HCT116 (cell line): Measurements from ENCODE around the gene RAB3GAP1. TPM values are rescaled to one million over a fixed set of nuclear protein-coding genes. Genes with fewer than 3 reads are reported as not detected.

Experiments
- ATAC-seq: fragments of 200-7000 bp; cut with Tn5 transposase; 2 replicates; pipeline ENCODE4 v1.9.1; 2020; ENCODE audit warnings: mild to moderate bottlenecking, moderate library complexity
- BruUV-seq: library from RNA; stranded (reverse); fragments of 400-500 nt; replicated peaks from 2 replicates; lab custom pipeline; 2021; lab: Mats Ljungman, UMichigan
- CTCF ChIA-PET: fragments of 300-600 bp; sonication (Branson Sonifier 250); formaldehyde crosslinking; loops from one replicate; lab custom pipeline; 2021; ENCODE audit warnings: antibody characterized with exemption; lab: Charles Lee
- POLR2A ChIA-PET: fragments of 300-600, 350-600 bp; sonication (Branson Sonifier 250); formaldehyde crosslinking; loops from one replicate; lab custom pipeline; 2021; ENCODE audit warnings: antibody characterized with exemption; lab: Charles Lee
- RAD21 ChIA-PET, 2 experiments: fragments of 300-600 bp; sonication (Branson Sonifier 250); formaldehyde crosslinking; loops; one replicate each; lab custom pipeline; 2023; ENCODE audit warnings: low total read pairs in 2 of 2; ENCODE audit not compliant: uncharacterized antibody in 2 of 2, unreplicated experiment in 2 of 2, low non-redundant PET in 1 of 2; lab: Charles Lee
- DNase-seq: peaks from one replicate; pipeline ENCODE4 v3.0.0-alpha.2; 2010; ENCODE audit warnings: low read depth, low spot score
- H2AFZ ChIP-seq: fragments of 200-600 bp; shearing (Covaris generic), sonication (generic); 2 replicates; pipeline ENCODE4 v1.6.1; 2017; ENCODE audit warnings: low read depth, mixed run types, mixed read lengths, antibody characterized with exemption, low read length; ENCODE audit not compliant: poor library complexity, severe bottlenecking
- H3K27ac ChIP-seq: 2 replicates; pipeline ENCODE4 v1.5.1; 2012; ENCODE audit warnings: low read depth, low read length
- H3K27me3 ChIP-seq: fragments of 200-600 bp; sonication (generic); 2 replicates; pipeline ENCODE4 v1.6.1; 2016; ENCODE audit warnings: mixed run types, low read length, mixed read lengths; ENCODE audit not compliant: insufficient read depth
- H3K36me3 ChIP-seq, 2 experiments: fragments of 200-500 bp in 1 of 2; fragments of 200-600 bp in 1 of 2; sonication (Bioruptor generic) in 1 of 2; sonication (generic) in 1 of 2; 2 replicates each; pipeline versions ENCODE4 v1.5.1 to v1.6.1; 2014 to 2016; ENCODE audit warnings: low read length in 2 of 2, inconsistent platforms in 1 of 2, mixed read lengths in 1 of 2, mixed run types in 1 of 2; ENCODE audit not compliant: insufficient read depth in 2 of 2, control insufficient read depth in 1 of 2
- H3K4me1 ChIP-seq, 2 experiments: fragments of 200-600 bp in 1 of 2; sonication (generic) in 1 of 2; 2 replicates each; pipeline versions ENCODE4 v1.5.1 to v1.6.1; 2012 to 2017; ENCODE audit warnings: low read length in 2 of 2, inconsistent platforms in 1 of 2, mild to moderate bottlenecking in 1 of 2, mixed read lengths in 1 of 2, mixed run types in 1 of 2, moderate library complexity in 1 of 2; ENCODE audit not compliant: insufficient read depth in 2 of 2, control insufficient read depth in 1 of 2
- H3K4me2 ChIP-seq: fragments of 200-600 bp; sonication (generic); 2 replicates; pipeline ENCODE4 v1.6.1; 2017; ENCODE audit warnings: mixed run types, low read length, mixed read lengths
- H3K4me3 ChIP-seq, 2 experiments: fragments of 200-600 bp in 1 of 2; sonication (generic) in 1 of 2; replicated peaks in 1 of 2; 2 replicates each; pipeline ENCODE4 v1.5.1; 2011 to 2016; ENCODE audit warnings: low read length in 2 of 2, control low read depth in 1 of 2, low read depth in 1 of 2, mild to moderate bottlenecking in 1 of 2, mixed read lengths in 1 of 2, mixed run types in 1 of 2
- H3K79me2 ChIP-seq: fragments of 200-600 bp; sonication (generic); 2 replicates; pipeline ENCODE4 v1.6.1; 2017; ENCODE audit warnings: mild to moderate bottlenecking, mixed run types, low read length, moderate library complexity, mixed read lengths; ENCODE audit not compliant: insufficient read depth
- H3K9ac ChIP-seq: fragments of 200-600 bp; sonication (generic); 2 replicates; pipeline ENCODE4 v1.6.1; 2016; ENCODE audit warnings: low read length, mixed read lengths
- H3K9me2 ChIP-seq: fragments of 200-600 bp; sonication (generic), shearing (Covaris generic); 2 replicates; pipeline ENCODE4 v1.6.1; 2017; ENCODE audit warnings: mixed run types, mild to moderate bottlenecking, moderate library complexity; ENCODE audit not compliant: insufficient read depth
- H3K9me3 ChIP-seq, 2 experiments: fragments of 200-500 bp in 1 of 2; fragments of 200-600 bp in 1 of 2; sonication (Bioruptor generic) in 1 of 2; sonication (generic) in 1 of 2; 2 replicates each; pipeline ENCODE4 v1.6.1; 2014 to 2017; ENCODE audit warnings: low read length in 2 of 2, mixed read lengths in 2 of 2, inconsistent platforms in 1 of 2, low read depth in 1 of 2, mild to moderate bottlenecking in 1 of 2, mixed run types in 1 of 2, moderate library complexity in 1 of 2; ENCODE audit not compliant: control insufficient read depth in 1 of 2, insufficient read depth in 1 of 2
- H4K20me1 ChIP-seq: fragments of 200-600 bp; sonication (generic), shearing (Covaris generic); 2 replicates; pipeline ENCODE4 v1.6.1; 2017; ENCODE audit warnings: mixed run types, mild to moderate bottlenecking, moderate library complexity; ENCODE audit not compliant: insufficient read depth
- EGR1 ChIP-seq: IDR thresholded peaks from 2 replicates; pipeline ENCODE4 v1.6.1; 2012; ENCODE audit warnings: low read depth
- ELF1 ChIP-seq: IDR thresholded peaks from 2 replicates; pipeline ENCODE4 v1.6.1; 2012; ENCODE audit warnings: low read depth, borderline replicate concordance
- EZH2phosphoT487 ChIP-seq: fragments of 200-600 bp; IDR thresholded peaks from 2 replicates; pipeline ENCODE4 v1.6.1; 2018; ENCODE audit warnings: antibody characterized with exemption, borderline replicate concordance
- FOSL1 ChIP-seq: IDR thresholded peaks from 2 replicates; pipeline ENCODE4 v1.6.1; 2012; ENCODE audit warnings: low read depth
- JUND ChIP-seq: IDR thresholded peaks from 2 replicates; pipeline ENCODE4 v1.6.1; 2012
- RAD21 ChIP-seq: IDR thresholded peaks from 2 replicates; pipeline ENCODE4 v1.6.1; 2012; ENCODE audit warnings: low read depth, mild to moderate bottlenecking
- SIN3A ChIP-seq: IDR thresholded peaks from 2 replicates; pipeline ENCODE4 v1.6.1; 2012; ENCODE audit warnings: low read depth
- SRF ChIP-seq: IDR thresholded peaks from 2 replicates; pipeline ENCODE4 v1.6.1; 2012; ENCODE audit warnings: low read depth
- ZFX ChIP-seq: fragments of 450-650 bp; IDR thresholded peaks from 2 replicates; pipeline ENCODE4 v1.6.1; 2017
- intact Hi-C: fragments of 100-400 bp; cut with micrococcal nuclease; formaldehyde crosslinking; loops from 2 replicates; pipeline ENCODE4 v1.10.0; 2022
- total RNA-seq: library from RNA; stranded (reverse); gene quantifications from one replicate; pipeline ENCODE4 v1.2.1, GENCODE V29; 2021; ENCODE audit not compliant: unreplicated experiment
- TF ChIP-seq, protein P1 (sequence below): IDR thresholded peaks from 2 replicates; pipeline ENCODE4 v1.6.1; 2011; ENCODE audit warnings: mild to moderate bottlenecking, low read length, moderate library complexity; ENCODE audit not compliant: insufficient replicate concordance; ENCODE audit errors: extremely low read depth

Gene RAB3GAP1
- total RNA-seq, 1 experiment from 2014 or later: 38.5 TPM

- Histone ChIP-seq H3K79me2 (no peaks in the 10 kb centered on the region), H3K27ac (no peak overlapping the region), H3K36me3 (no peaks in the 10 kb centered on the region), H3K9ac (no peak overlapping the region), H3K4me2 (no peak overlapping the region), H3K4me1 (no peaks in the 10 kb centered on the region), H3K9me3 (no peaks in the 10 kb centered on the region), H4K20me1 (no peaks in the 10 kb centered on the region), H3K27me3 (peaks cover 2% of the 10 kb centered on the region; the same call in 1 of the 2 replicates), H3K4me3 (no peak overlapping the region), H3K9me2 (no peaks in the 10 kb centered on the region), H2AFZ (no peak overlapping the region)
- CTCF ChIA-PET: interaction anchor here (1.0 to 1.1 kb wide), 2 partner anchors 22 to 731 kb away, joined by 3 read pairs; partner anchors contain the start of gene UBXN4
- intact Hi-C loops: no loop called here
- no peak for DNase-seq
- POLR2A ChIA-PET: no interaction called here
- RAD21 ChIA-PET: no interaction called here
- ATAC-seq: no peak
- TF ChIP-seq RAD21 (no peak), FOSL1 (no peak), SRF (no peak), JUND (no peak), EZH2phosphoT487 (no peak), EGR1 (no peak), ELF1 (no peak)
- TF ChIP-seq, protein P1, sequence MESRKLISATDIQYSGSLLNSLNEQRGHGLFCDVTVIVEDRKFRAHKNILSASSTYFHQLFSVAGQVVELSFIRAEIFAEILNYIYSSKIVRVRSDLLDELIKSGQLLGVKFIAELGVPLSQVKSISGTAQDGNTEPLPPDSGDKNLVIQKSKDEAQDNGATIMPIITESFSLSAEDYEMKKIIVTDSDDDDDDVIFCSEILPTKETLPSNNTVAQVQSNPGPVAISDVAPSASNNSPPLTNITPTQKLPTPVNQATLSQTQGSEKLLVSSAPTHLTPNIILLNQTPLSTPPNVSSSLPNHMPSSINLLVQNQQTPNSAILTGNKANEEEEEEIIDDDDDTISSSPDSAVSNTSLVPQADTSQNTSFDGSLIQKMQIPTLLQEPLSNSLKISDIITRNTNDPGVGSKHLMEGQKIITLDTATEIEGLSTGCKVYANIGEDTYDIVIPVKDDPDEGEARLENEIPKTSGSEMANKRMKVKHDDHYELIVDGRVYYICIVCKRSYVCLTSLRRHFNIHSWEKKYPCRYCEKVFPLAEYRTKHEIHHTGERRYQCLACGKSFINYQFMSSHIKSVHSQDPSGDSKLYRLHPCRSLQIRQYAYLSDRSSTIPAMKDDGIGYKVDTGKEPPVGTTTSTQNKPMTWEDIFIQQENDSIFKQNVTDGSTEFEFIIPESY: no peak
- BruUV-seq: no TSS peak
Observed at GRCh38 chr2:135010200-135010942, 41.7 kb upstream of the RAB3GAP1 start.

DNA sequence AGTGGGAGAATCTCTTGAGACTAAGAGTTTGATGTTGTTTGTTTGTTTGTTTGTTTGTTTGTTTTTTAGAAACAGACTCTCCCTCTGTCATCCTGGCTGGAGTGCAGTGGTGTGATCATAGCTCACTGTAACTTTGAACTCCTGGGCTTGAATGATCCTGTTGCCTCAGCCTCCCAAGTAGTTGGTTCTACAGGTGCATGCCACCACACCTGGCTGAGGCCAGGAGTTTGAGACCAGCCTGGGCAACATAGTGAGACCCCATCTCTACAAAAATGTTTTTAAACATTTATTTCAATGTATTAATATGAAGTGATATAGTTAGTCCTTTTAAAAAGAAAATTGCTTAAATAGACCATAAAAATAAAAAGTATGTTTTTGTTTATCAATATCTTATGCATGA, 40.5 kb upstream of the RAB3GAP1 start:
- RAD21 ChIA-PET: no interaction called here
- no peak overlapping the region for H3K9ac ChIP-seq
- no TSS peak for BruUV-seq
- no peaks in the 10 kb centered on the region for H3K79me2 ChIP-seq
- no peak overlapping the region for H2AFZ ChIP-seq
- ATAC-seq: no peak
- no peak overlapping the region for H3K27ac ChIP-seq
- H3K27me3 ChIP-seq: no peaks in the 10 kb centered on the region
- H3K4me1 ChIP-seq: no peaks in the 10 kb centered on the region
- POLR2A ChIA-PET: no interaction called here
- no peak for DNase-seq
- no peaks in the 10 kb centered on the region for H3K9me3 ChIP-seq
- no peak for TF ChIP-seq SRF
- TF ChIP-seq ZFX: no peak
- TF ChIP-seq ELF1: no peak
- TF ChIP-seq SIN3A: no peak
- TF ChIP-seq EZH2phosphoT487: no peak
- H4K20me1 ChIP-seq: no peaks in the 10 kb centered on the region
- H3K4me2 ChIP-seq: no peak overlapping the region
- intact Hi-C loops: no loop called here
- CTCF ChIA-PET: no interaction called here
- H3K4me3 ChIP-seq: no peak overlapping the region
- no peaks in the 10 kb centered on the region for H3K36me3 ChIP-seq
- no peaks in the 10 kb centered on the region for H3K9me2 ChIP-seq
